Measurements from ENCODE around the gene VGLL4.

GRCh38 chr3:11593318-11594034 is 50.2 kb downstream of the VGLL4 start:
- TF ChIP-seq CTCF (IDR thresholded peaks at IDR 0.05) = no peak
- no peak for TF ChIP-seq MYC (IDR thresholded peaks at IDR 0.05; ENCODE audit: borderline replicate concordance, low read length)
- TF ChIP-seq PBX3 (IDR thresholded peaks at IDR 0.05) = no peak
- TF ChIP-seq USF2 (IDR thresholded peaks at IDR 0.05) = no peak
- no peak for TF ChIP-seq EP300 (IDR thresholded peaks at IDR 0.05)
- TF ChIP-seq RNF2 (IDR thresholded peaks at IDR 0.05; ENCODE audit: borderline replicate concordance, low read depth) = no peak
- TF ChIP-seq POLR2A (IDR thresholded peaks at IDR 0.05; ENCODE audit: low read length) = no peak

All from A549 (cell line).